Thoracic aorta (tissue), 2 donors: ENCODE results near the gene NDFIP1. TPM values are rescaled to one million over a fixed set of nuclear protein-coding genes. Genes with fewer than 3 reads are reported as not detected.

ENCODE experiments used
- ATAC-seq: fragments of 150-250 bp; one replicate; pipeline ENCODE4 v1.8.0; 2017; ENCODE audit warnings: low read depth; ENCODE audit not compliant: insufficient number of reproducible peaks, low FRiP score
- DNase-seq: peaks from one replicate; pipeline ENCODE4 v3.0.0-alpha.2; 2020; ENCODE audit warnings: low spot score
- H3K27ac ChIP-seq, 2 donors: fragments of 200-600 bp; sonication (generic); 1 replicate in 1 of 2; 2 replicates in 1 of 2; pipeline ENCODE4 v1.5.1; 2016; ENCODE audit warnings: mild to moderate bottlenecking in 2 of 2, moderate library complexity in 2 of 2
- H3K27me3 ChIP-seq: fragments of 200-600 bp; sonication (generic); replicated peaks from 2 replicates; pipeline ENCODE4 v1.6.0; 2016; ENCODE audit warnings: mild to moderate bottlenecking; ENCODE audit not compliant: insufficient read depth
- H3K36me3 ChIP-seq: fragments of 200-600 bp; sonication (generic); one replicate; pipeline ENCODE4 v1.5.1; 2016
- H3K4me1 ChIP-seq, 2 donors: fragments of 200-600 bp; sonication (generic); 1 replicate in 1 of 2; 2 replicates in 1 of 2; pipeline versions ENCODE4 v1.5.1 to v1.6.0; 2016; ENCODE audit warnings: low read depth in 2 of 2, mild to moderate bottlenecking in 1 of 2; ENCODE audit not compliant: control insufficient read depth in 1 of 2
- H3K4me3 ChIP-seq: fragments of 200-600 bp; sonication (generic); 2 replicates; pipeline ENCODE4 v1.5.1; 2016; ENCODE audit warnings: mild to moderate bottlenecking
- H3K9me3 ChIP-seq: fragments of 200-600 bp; sonication (generic); 2 replicates; pipeline ENCODE4 v1.5.1; 2016
- total RNA-seq, 2 donors: library from RNA; depleted of rRNA; stranded (reverse); fragments of >200 nt; gene quantifications; one replicate each; pipeline versions ENCODE4 v1.1.0 to v1.2.3, GENCODE V29; 2016
- TF ChIP-seq, protein P1 (sequence below): fragments of 200-600 bp; sonication (generic); IDR thresholded peaks from one replicate; pipeline ENCODE4 v1.5.1; 2019; ENCODE audit warnings: antibody characterized with exemption

Gene NDFIP1
- total RNA-seq, 2 donors from 2014 or later: 102 to 134 TPM

DNA sequence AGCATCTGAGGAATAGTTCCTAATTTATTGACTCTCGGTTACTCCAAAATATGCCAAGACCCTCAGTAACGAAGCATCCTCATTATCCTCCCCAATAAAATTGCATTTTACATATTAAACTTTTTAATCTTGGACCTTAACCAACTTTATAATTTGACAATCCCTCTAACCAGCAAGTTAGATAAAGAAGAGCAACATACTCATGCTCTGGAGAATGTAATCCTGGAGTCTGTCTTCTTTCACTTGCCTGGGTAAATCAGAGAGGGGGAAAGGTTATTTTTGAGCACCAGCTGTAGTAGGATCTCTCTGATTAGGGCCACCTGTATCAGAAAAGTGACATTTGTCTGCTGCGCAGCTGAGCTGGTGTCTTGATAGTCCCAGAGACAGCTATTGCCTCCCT, 59.8 kb downstream of the NDFIP1 start:
- Histone ChIP-seq H3K9me3 (no peaks in the 10 kb centered on the region), H3K36me3 (no peaks in the 10 kb centered on the region), H3K4me3 (no peak overlapping the region), H3K27ac (no peak overlapping the region), H3K27me3 (no peaks in the 10 kb centered on the region), H3K4me1 (no peaks in the 10 kb centered on the region)
- ATAC-seq: no peak
- TF ChIP-seq, protein P1, sequence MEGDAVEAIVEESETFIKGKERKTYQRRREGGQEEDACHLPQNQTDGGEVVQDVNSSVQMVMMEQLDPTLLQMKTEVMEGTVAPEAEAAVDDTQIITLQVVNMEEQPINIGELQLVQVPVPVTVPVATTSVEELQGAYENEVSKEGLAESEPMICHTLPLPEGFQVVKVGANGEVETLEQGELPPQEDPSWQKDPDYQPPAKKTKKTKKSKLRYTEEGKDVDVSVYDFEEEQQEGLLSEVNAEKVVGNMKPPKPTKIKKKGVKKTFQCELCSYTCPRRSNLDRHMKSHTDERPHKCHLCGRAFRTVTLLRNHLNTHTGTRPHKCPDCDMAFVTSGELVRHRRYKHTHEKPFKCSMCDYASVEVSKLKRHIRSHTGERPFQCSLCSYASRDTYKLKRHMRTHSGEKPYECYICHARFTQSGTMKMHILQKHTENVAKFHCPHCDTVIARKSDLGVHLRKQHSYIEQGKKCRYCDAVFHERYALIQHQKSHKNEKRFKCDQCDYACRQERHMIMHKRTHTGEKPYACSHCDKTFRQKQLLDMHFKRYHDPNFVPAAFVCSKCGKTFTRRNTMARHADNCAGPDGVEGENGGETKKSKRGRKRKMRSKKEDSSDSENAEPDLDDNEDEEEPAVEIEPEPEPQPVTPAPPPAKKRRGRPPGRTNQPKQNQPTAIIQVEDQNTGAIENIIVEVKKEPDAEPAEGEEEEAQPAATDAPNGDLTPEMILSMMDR: no peak
- no peak for DNase-seq

GRCh38 chr5:142170254-142170953, 61.8 kb downstream of the NDFIP1 start:
- Histone ChIP-seq H3K9me3 (no peaks in the 10 kb centered on the region), H3K27ac (no peak overlapping the region), H3K36me3 (no peaks in the 10 kb centered on the region), H3K27me3 (no peaks in the 10 kb centered on the region), H3K4me1 (no peaks in the 10 kb centered on the region), H3K4me3 (no peak overlapping the region)
- ATAC-seq (no peak), DNase-seq (no peak)
- TF ChIP-seq, protein P1: no peak

GRCh38 chr5:142171270-142171669, 62.7 kb downstream of the NDFIP1 start:
- TF ChIP-seq, protein P1: no peak
- H3K4me3 ChIP-seq: no peak overlapping the region
- DNase-seq: no peak
- H3K9me3 ChIP-seq: no peaks in the 10 kb centered on the region
- no peak overlapping the region for H3K27ac ChIP-seq
- no peaks in the 10 kb centered on the region for H3K36me3 ChIP-seq
- no peaks in the 10 kb centered on the region for H3K4me1 ChIP-seq
- no peak for ATAC-seq
- H3K27me3 ChIP-seq: no peaks in the 10 kb centered on the region

DNA sequence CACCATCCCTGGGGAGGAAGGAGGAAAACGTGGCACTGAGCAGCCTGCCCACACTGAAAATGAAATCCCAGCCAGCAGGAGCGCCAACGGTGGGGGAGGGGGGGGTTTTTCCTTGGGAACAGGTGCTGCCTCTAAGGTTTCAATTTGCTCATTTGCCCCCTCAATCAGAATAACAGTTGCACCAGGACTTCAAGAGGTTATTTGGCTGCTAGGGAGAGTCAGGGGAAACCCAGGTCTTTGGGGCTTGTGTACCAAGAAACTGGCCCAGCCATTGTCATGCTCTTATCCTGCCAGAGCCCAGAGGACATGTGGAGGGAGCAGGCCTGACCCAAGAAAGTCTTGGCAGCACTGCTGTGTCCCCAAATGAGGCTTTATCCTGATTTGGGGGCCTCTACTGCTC, 66.5 kb downstream of the NDFIP1 start:
- H3K4me1 ChIP-seq: no peaks in the 10 kb centered on the region
- no peaks in the 10 kb centered on the region for H3K36me3 ChIP-seq
- TF ChIP-seq, protein P1: no peak
- no peak overlapping the region for H3K27ac ChIP-seq
- no peak for ATAC-seq
- H3K27me3 ChIP-seq: no peaks in the 10 kb centered on the region
- H3K4me3 ChIP-seq: no peak overlapping the region
- DNase-seq: no peak
- no peaks in the 10 kb centered on the region for H3K9me3 ChIP-seq

- Histone ChIP-seq H3K36me3 (no peaks in the 10 kb centered on the region), H3K4me1 (no peaks in the 10 kb centered on the region), H3K4me3 (no peak overlapping the region), H3K27me3 (no peaks in the 10 kb centered on the region), H3K9me3 (no peaks in the 10 kb centered on the region), H3K27ac (no peak overlapping the region)
- TF ChIP-seq, protein P1: no peak
- DNase-seq: no peak
- no peak for ATAC-seq
Measured at GRCh38 chr5:142175461-142176142, 67.0 kb downstream of the NDFIP1 start.
